K562 (cell line): ENCODE measurements around the gene BOD1L2. TPM values are rescaled to one million over a fixed set of nuclear protein-coding genes. Genes with fewer than 3 reads are reported as not detected.

Source experiments
- CREBBP ChIP-seq: IDR thresholded peaks from one replicate; pipeline ENCODE4 v1.6.1; 2012; ENCODE audit warnings: low read depth, mild to moderate bottlenecking, control low read depth, inconsistent platforms, low read length
- KDM4B ChIP-seq, 2 experiments: fragments of 450-650 bp in 1 of 2; sonication (generic) in 1 of 2; IDR thresholded peaks; 2 replicates each; pipeline ENCODE4 v1.6.1; 2016 to 2017; ENCODE audit warnings: borderline replicate concordance in 2 of 2, antibody characterized with exemption in 1 of 2, low read depth in 1 of 2, mild to moderate bottlenecking in 1 of 2
- LEF1 ChIP-seq: fragments of 450-650 bp; IDR thresholded peaks from 2 replicates; pipeline ENCODE4 v1.6.1; 2016; ENCODE audit warnings: mild to moderate bottlenecking
- POLR2H ChIP-seq: IDR thresholded peaks from 2 replicates; pipeline ENCODE4 v1.6.1; 2016; ENCODE audit warnings: missing genetic modification characterization, low read depth, mild to moderate bottlenecking, control low read depth, missing compliant biosample characterization, moderate library complexity
- RAD21 ChIP-seq, 2 experiments: fragments of 250-450 bp in 1 of 2; fragments of 450-650 bp in 1 of 2; sonication (Bioruptor Pico) in 1 of 2; formaldehyde crosslinking in 1 of 2; IDR thresholded peaks in 1 of 2; conservative IDR thresholded peaks in 1 of 2; 2 replicates each; pipeline versions ENCODE4 v1.4.0 to v1.8.0; 2020 to 2022; ENCODE audit warnings: mild to moderate bottlenecking in 2 of 2, moderate library complexity in 1 of 2
- RBM17 ChIP-seq: fragments of 200-400 bp; formaldehyde crosslinking; IDR thresholded peaks from 2 replicates; pipeline ENCODE4 v1.6.1; 2017; ENCODE audit warnings: low read depth, mild to moderate bottlenecking, low read length, borderline replicate concordance
- SRSF3 ChIP-seq: fragments of 200-400 bp; formaldehyde crosslinking; IDR thresholded peaks from 2 replicates; pipeline ENCODE4 v1.6.1; 2016; ENCODE audit warnings: mild to moderate bottlenecking, low read length, moderate library complexity; ENCODE audit not compliant: insufficient read depth
- TGIF2 ChIP-seq: sonication (generic); formaldehyde crosslinking; IDR thresholded peaks from 2 replicates; pipeline ENCODE4 v1.8.1; 2022; ENCODE audit warnings: mild to moderate bottlenecking, missing genetic modification reagents, moderate library complexity
- U2AF2 ChIP-seq: fragments of 200-400 bp; formaldehyde crosslinking; optimal IDR thresholded peaks from 2 replicates; pipeline ENCODE3; 2017; ENCODE audit warnings: low read depth, mild to moderate bottlenecking, low read length
- ZNF589 ChIP-seq: fragments of 200-800 bp; sonication (Bioruptor generic); IDR thresholded peaks from 2 replicates; pipeline ENCODE4 v1.6.1; 2016; ENCODE audit warnings: low read depth, missing genetic modification characterization, missing compliant biosample characterization
- polyA plus RNA-seq, 8 experiments: library from polyadenylated mRNA; depleted of rRNA in 4 of 8; stranded (reverse) in 5 of 8; unstranded in 3 of 8; fragments of >200 nt; fragmentation: Nextera tagmentation in 2 of 8; fragmentation: Illumina TruSeq in 1 of 8; extraction: Ambion mirVana in 2 of 8; extraction: Trizol in 1 of 8; gene quantifications; 2 replicates each; pipeline versions ENCODE4 v1.2.1 to v1.2.3, GENCODE V29; 2011 to 2014; ENCODE audit warnings: inconsistent platforms in 1 of 8, missing spikeins in 1 of 8
- total RNA-seq, 7 experiments: library from RNA; depleted of rRNA in 6 of 7; stranded (reverse); fragments of >200 nt in 6 of 7; fragmentation: Illumina TruSeq in 2 of 7; extraction: Trizol in 2 of 7; gene quantifications; 2 replicates each; pipeline versions ENCODE4 v1.2.1 to v1.2.3, GENCODE V29; 2011 to 2021; ENCODE audit warnings: low replicate concordance in 1 of 7
- TF ChIP-seq, protein P1 (sequence below), 2 experiments: fragments of 450-650 bp; IDR thresholded peaks; 2 replicates each; pipeline ENCODE4 v1.6.1; 2016
- TF ChIP-seq, protein P2 (sequence below): fragments of 250-450 bp; sonication (Bioruptor Pico); IDR thresholded peaks from 2 replicates; pipeline ENCODE4 v1.5.0; 2021; ENCODE audit warnings: mild to moderate bottlenecking, moderate library complexity
- TF ChIP-seq, protein P3 (sequence below), 3 experiments: fragments of 200-800 bp in 1 of 3; fragments of 250-450 bp in 1 of 3; fragments of 450-650 bp in 1 of 3; sonication (Bioruptor Pico) in 1 of 3; sonication (Bioruptor generic) in 1 of 3; formaldehyde crosslinking in 1 of 3; IDR thresholded peaks; 2 replicates each; pipeline versions ENCODE4 v1.6.1 to v1.8.0; 2016 to 2022; ENCODE audit warnings: mild to moderate bottlenecking in 2 of 3, missing genetic modification characterization in 2 of 3, missing compliant biosample characterization in 1 of 3, moderate library complexity in 1 of 3

The BOD1L2 gene
- total and polyA plus RNA-seq, 9 of the 15 experiments (the other 6 are each of a cell fraction or from before 2014, with no cell fraction given) = 0.03 TPM; not detected in 8

DNA sequence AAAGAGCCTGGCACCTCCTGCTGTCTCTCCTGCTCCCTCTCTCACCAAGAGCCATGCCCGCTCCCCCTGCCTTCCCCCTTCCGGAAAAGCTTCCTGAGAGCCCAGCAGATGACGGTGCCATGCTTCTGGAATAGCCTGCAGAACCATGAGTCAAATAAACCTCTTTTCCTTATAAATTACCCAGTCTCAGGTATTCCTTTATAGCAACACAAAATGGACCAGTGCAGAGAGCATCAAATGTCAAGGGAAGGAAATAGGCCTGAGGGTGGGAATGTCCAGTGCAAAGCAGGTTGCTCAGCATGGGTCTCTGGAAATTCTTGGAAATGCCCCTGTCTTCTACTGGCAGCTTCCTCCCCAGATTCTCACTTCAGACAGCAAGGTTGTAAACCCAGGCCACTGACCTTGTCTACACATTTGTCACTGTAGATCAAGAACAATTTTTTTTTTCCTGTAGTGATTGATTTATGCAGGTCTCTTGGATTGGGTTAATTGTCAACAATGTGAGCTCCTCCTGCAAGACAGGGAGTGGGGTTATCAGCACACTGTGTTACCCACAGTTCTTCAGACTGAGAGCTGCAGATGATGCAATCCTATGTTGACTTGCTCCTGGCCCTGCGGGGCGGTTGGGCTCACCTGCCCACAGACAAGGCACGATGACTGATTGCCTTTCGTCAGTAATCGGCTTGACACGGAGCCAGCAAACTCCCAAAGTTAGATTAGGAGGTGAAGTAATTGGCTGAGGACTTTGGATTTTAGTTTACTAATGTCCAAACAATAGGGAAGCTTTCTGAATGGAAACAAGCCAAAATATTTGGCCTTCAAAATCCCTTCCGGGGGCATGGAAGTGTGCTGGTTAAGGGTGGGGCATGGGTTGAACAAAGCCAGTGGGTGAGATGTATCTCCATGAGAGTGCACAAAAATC is 5.4 kb upstream of the BOD1L2 start (continued):
- no peak for TF ChIP-seq SRSF3
- TF ChIP-seq RAD21 (CRISPR knock-in tag; conservative IDR thresholded peaks at IDR 0.05 in 1 of 2, IDR thresholded peaks at IDR 0.05 in 1 of 2) = peak; percentile 13 to 35; a peak in 1 of 4 replicates
- TF ChIP-seq POLR2H (tag) = no peak
- TF ChIP-seq TGIF2 (CRISPR knock-in tag) = no peak
- peak in 1 of 2 experiments; percentile 44; a peak in 1 of 4 replicates for TF ChIP-seq KDM4B (IDR thresholded peaks at IDR 0.05; ENCODE audit: borderline replicate concordance in 2 of 2, low read depth in 1 of 2)
- peak; percentile 77; the same call in 1 of the 2 replicates for TF ChIP-seq ZNF589 (CRISPR knock-in tag)
- peak; percentile 76; the same call in 1 of the 2 replicates for TF ChIP-seq LEF1
- no peak for TF ChIP-seq CREBBP
- no peak for TF ChIP-seq RBM17
- TF ChIP-seq, protein P1, sequence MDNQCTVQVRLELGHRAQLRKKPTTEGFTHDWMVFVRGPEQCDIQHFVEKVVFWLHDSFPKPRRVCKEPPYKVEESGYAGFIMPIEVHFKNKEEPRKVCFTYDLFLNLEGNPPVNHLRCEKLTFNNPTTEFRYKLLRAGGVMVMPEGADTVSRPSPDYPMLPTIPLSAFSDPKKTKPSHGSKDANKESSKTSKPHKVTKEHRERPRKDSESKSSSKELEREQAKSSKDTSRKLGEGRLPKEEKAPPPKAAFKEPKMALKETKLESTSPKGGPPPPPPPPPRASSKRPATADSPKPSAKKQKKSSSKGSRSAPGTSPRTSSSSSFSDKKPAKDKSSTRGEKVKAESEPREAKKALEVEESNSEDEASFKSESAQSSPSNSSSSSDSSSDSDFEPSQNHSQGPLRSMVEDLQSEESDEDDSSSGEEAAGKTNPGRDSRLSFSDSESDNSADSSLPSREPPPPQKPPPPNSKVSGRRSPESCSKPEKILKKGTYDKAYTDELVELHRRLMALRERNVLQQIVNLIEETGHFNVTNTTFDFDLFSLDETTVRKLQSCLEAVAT (IDR thresholded peaks at IDR 0.05) = no peak
- TF ChIP-seq, protein P2, sequence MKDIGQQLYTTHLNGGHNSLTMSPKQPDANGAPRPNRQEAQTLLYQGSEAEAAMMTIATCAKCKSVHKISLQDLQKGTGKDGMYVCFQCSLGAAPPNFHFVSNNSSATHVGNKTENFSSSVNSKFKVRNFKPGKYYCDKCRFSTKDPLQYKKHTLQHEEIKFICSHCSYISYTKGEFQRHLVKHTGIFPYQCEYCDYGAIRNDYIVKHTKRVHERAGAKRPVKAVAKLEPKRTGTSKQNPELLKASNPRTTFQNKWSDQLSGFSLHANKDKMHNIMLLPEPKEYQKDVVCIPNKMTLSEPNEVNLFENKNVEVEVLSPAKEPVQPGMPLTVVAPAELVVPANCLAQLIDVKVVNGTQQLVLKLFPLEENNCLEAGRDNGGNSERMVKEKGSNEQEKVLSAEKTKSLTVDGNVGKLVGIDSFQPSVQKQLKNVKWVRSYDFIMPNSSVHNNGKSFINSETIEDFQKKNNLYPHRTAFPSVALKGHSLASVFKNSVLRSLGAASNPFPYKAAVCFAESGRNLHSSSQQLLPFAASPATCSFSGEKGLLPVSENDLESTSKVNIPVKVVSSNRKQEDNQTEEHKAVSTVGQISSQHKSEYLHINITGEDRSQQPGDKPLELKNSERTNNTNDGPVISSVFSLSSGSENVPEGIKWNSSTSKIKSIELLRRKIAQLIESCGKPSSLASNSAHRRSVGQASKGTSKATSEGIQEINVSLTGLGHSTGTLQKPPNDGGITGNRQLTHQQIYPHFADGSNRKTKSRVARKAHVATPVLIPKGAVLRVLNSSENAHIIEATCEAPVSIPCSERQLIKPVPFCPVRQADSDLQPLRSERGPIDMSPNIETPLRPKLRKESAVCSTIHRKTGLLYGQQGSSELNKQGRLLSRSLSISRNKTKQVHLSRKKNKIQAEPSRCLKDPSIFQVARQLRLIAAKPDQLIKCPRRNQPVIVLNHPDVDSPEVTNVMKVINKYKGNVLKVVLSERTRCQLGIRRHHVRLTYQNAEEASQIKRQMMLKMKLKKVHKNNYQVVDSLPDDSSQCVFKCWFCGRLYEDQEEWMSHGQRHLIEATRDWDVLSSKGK (CRISPR knock-in tag) = no peak
- no peak for TF ChIP-seq U2AF2
- TF ChIP-seq, protein P3, sequence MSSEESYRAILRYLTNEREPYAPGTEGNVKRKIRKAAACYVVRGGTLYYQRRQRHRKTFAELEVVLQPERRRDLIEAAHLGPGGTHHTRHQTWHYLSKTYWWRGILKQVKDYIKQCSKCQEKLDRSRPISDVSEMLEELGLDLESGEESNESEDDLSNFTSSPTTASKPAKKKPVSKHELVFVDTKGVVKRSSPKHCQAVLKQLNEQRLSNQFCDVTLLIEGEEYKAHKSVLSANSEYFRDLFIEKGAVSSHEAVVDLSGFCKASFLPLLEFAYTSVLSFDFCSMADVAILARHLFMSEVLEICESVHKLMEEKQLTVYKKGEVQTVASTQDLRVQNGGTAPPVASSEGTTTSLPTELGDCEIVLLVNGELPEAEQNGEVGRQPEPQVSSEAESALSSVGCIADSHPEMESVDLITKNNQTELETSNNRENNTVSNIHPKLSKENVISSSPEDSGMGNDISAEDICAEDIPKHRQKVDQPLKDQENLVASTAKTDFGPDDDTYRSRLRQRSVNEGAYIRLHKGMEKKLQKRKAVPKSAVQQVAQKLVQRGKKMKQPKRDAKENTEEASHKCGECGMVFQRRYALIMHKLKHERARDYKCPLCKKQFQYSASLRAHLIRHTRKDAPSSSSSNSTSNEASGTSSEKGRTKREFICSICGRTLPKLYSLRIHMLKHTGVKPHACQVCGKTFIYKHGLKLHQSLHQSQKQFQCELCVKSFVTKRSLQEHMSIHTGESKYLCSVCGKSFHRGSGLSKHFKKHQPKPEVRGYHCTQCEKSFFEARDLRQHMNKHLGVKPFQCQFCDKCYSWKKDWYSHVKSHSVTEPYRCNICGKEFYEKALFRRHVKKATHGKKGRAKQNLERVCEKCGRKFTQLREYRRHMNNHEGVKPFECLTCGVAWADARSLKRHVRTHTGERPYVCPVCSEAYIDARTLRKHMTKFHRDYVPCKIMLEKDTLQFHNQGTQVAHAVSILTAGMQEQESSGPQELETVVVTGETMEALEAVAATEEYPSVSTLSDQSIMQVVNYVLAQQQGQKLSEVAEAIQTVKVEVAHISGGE (CRISPR knock-in tag; IDR thresholded peaks at IDR 0.05) = no peak
